Right lobe of liver (tissue), 4 donors: Measurements from ENCODE around the gene KRTAP12-1.

Experiments used
- CTCF ChIP-seq, 4 donors: fragments of 200-600 bp in 3 of 4; fragments of 450-650 bp in 1 of 4; IDR thresholded peaks; one replicate each; pipeline versions ENCODE4 v1.5.1 to v1.8.0; 2016 to 2022; ENCODE audit warnings: antibody characterized with exemption in 4 of 4, mild to moderate bottlenecking in 2 of 4
- POLR2A ChIP-seq: fragments of 450-650 bp; IDR thresholded peaks from one replicate; pipeline ENCODE4 v1.6.1; 2017; ENCODE audit warnings: antibody characterized with exemption, mild to moderate bottlenecking
- donor health status: DM: no; HTN: no; CAD: no.
- donor health status: DM: no; HTN: no; CAD: no.
- donor health status: DM: no; HTN: yes; CAD: no.

DNA sequence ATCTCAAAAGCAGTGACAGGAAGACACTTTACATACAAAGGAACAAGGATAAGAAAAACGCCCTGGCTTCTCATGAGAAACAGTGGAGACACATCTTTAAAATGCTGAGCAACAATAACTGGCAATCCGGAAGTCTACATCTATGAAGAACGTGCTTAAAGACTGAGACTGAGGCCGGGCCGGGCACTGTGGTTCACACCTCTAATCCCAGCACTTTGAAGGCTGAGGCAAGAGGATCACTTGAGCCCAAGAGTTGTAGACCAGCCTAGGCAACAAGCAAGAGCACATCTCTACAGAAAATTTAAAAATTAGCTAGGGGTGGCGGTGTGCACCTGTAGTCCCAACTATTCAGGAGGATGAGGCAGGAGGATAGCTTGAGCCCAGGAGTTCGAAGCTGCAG is 2.1 kb upstream of the KRTAP12-1 start:
- TF ChIP-seq POLR2A (no peak), CTCF (IDR thresholded peaks at IDR 0.05) (no peak)
